ENCODE results near the gene TTC12.

TTC12 gene

DNA sequence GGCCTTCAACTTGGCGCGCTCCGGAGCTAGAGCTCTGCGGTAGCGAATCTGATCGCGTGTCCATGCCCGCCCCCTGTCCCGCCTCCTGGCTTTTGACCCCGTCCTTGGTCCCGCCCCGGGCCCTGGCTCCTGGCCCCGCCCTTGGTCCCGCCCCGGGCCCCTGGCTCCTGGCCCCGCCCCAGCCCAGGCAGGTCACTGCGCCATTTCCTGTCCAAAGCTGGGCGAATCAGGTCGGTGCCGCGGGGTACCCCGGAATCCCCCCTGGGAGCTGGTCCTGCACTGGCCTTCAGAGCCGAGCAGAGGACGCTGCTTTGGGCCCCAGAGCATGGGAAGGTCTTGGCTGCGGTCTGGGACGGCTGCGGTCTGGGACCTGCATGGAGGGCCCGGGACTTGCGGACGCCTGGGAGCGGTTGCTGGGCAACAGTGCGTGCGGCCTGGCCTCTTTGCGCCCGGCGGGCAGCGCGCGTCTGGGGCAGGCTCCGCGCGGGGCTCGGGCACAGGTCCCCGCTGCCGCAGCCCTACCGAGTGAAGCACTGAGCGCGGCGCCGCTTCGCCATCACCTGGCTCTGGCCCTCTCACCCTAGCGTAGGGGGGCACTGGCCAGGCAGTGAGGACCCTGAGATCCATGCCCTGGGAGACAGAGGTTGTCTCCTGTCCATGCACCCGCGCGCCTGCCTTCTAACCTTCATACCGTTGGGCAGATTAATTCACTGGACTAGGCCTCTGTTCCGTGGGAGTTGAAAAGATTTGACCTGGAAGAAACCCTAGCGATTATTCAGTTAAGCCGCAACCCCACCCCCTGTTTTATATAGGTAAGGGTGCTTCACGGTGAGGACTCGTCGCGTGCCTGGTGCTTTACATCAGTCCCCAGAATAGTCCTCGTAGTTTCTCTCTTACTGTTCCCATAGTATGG is at the start of gene TTC12:
Gene TTC12 (plus strand): TSS at position 195 of the 913 bp plus-strand sequence. CDS start 1,675 bp downstream, outside the sequence.
- peak; percentile 88 to 90 for DNase-seq

GRCh38 chr11:113265362-113265761 is 49.0 kb upstream of the TTC12 start:
- DNase-seq, result no peak

DNA sequence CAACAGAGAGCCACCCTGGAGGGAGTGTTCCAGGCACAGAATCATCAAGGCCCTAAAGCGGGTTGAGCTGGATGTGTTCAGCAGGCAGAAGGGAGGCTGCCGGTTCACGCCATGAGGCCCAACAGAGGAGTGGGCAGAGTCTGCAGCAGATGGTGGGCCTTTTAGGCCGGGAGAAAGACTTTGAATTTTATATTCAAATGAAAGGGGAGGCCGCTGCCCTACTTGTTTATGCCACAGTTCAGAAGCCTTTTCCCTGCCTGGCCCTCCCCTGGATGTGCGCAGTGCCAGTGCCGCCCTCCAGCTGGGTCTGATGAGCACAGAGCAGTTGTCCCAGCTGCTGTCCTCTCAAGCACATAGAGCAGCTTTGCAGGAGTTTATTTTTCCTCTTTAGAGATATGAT is 46.9 kb upstream of the TTC12 start:
- no peak for DNase-seq

DNA sequence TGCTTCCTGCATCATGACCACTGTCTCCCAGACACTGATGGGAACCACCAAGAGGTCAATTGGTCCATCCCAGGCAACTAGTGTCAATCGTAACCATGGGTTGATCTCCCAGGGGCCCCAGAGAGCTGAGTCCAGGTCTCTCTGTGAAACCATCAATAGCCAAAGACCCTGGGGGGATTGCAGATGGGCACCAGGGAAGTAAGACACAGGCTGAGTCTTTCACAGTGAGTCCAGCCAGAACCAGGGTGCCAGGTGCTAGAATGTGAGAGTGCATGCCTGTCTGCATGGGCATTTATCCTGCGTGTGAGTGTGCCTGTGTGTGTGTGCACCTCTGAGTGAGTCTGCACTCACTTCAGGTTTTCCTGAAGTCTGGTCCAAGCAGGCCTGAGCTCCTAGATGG is 45.3 kb upstream of the TTC12 start:
- DNase-seq, result no peak

- no peak for DNase-seq
These were observed 44.7 kb upstream of the TTC12 start for GRCh38 chr11:113269636-113270035.

DNA sequence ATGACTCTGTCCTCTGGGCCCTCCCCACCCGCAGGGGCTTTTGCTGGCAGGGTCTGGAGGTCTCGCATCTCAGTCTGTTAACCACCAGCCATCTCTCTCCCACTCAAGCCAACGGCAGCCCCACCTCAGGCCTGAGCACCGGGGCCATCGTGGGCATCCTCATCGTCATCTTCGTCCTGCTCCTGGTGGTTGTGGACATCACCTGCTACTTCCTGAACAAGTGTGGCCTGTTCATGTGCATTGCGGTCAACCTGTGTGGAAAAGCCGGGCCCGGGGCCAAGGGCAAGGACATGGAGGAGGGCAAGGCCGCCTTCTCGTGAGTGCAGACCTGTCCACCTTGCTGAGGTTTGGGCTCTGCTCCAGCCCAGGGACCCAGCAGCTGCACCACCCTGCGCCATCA is 44.3 kb upstream of the TTC12 start:
- no peak for DNase-seq

DNA sequence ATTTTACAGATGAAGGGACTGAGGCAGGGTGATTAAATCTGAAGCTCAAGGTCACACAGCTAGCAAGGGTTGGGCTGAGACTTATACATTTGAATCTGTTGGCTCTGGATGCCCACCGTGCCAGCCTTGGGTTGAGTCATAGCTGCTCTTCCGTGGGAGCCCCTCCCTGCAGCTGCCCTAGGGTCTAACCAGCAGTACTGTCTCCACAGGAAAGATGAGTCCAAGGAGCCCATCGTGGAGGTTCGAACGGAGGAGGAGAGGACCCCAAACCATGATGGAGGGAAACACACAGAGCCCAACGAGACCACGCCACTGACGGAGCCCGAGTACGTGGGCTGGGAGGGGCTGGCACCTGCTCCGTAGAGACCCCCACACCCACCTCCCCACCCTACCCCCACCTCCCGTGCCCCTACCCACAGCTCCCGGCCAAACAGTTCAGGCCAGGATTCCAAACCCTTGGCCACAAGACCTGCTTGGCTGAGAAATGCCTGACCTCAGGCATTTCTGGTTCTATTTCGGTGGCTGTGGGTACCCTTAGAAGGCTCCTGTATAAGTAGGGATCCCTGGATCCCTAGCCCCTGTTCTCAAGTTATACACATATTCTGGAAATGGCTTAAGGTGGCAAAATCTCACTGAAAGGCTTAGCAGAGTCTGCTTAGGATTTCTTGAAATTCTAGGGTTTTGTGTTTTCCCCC is 42.7 kb upstream of the TTC12 start:
- no peak for DNase-seq

GRCh38 chr11:113272281-113272680 is 42.1 kb upstream of the TTC12 start:
- no peak for DNase-seq

DNA sequence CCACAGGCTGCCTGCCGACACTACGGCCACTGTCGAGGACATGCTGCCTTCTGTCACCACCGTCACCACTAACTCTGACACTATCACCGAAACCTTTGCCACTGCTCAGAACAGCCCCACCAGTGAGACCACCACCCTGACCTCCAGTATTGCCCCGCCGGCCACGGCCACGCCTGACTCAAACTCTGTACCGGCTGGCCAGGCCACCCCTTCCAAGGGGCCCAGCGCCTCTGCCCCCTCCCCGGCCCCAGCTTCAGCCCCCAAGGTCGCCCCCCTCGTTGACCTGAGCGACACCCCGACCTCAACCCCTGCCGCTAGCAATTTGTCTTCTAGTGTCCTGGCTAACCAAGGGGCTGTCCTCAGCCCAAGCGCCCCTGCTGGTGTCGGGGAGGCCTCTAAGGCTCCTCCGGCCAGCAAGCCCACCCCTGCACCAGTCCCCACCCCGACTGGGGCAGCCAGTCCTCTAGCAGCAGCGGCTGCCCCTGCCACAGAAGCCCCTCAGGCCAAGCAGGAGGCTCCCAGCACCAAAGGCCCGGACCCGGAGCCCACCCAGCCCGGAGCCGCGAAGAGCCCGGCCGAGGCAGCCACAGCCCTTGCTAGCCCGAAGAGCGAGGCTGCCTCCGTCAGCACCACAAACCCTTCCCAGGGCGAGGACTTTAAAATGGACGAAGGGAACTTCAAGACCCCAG is 41.3 kb upstream of the TTC12 start:
- DNase-seq, result no peak

DNA sequence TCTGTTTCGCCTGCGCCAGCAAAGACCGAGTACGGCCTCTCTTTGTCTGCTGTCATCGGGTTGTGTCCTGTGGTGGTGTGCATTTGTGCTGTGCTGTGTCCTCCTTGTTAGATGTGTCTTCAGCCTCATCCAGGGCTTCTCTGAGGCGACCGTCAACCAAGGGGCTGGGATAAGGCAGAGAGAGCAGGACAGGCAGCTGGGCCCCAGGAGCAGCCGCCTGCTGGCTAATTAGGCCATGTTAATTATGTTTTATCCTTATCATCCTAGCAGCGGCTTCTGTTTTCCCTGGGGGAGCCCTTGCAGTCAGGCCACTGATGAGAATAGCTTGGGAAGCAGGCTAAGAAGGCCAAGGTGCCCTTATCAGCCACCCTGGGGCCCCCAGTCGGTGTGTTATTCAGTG is 40.7 kb upstream of the TTC12 start:
- DNase-seq, result no peak

DNA sequence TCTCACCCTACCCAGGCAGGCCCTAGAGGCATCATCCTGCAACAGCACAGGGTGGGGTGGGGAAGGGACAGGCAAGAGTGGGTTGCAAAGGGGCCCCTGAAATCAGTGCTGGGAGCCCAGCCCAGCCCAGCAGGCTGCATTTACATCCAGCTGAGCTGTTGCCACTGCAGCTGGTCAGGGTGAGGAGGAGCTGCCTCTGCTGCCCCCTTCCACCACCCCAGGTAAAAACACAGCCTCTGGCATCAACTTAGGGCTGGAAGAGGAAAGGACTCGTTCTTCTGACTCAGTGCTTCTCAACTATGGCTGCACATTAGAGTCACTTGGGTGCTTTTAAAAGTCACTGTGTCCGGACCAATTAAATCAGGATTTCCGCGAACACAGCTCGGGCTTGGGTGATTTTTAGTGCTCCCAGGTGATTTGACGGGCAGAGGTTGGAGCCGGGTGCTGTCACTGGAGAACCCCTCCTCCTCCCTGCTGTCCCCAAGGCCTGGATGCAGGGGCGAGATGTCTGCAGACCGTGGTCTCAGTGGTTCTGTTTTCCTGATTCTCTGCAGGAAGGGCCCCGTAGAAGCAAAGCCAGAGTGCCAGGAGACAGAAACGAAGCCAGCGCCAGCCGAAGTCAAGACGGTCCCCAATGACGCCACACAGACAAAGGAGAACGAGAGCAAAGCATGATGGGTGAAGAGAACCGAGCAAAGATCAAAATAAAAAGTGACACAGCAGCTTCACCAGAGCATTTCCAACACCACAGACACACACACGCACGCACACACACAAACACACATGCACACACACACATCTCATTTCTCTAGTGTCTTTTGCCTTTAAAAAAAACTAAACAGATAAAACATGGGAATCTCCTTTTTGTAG is 39.4 kb upstream of the TTC12 start:
- no peak for DNase-seq

- no peak for DNase-seq
These were observed 38.8 kb upstream of the TTC12 start for GRCh38 chr11:113275602-113276001.

DNA sequence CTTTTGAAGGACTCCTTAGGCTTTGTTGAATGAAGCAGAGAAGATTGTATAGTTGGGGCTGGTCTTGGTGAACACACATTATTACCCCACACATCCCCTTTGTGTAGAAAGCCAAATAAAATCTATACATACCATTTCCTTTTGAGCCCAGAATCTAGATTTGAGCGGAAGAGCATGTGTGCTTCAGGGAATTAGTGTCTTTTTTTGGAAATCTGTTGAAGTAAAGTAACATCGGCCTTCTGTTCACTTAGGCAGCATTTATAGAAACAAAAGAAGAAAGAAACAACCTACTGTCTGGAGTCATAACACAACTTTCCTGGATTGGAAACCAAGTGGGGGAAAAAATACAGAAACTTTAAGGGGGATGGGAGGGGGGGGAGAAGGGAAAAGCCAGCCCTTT is 37.9 kb upstream of the TTC12 start:
- no peak for DNase-seq

- no peak for DNase-seq
These were observed 36.5 kb upstream of the TTC12 start for GRCh38 chr11:113277907-113278306.

DNA sequence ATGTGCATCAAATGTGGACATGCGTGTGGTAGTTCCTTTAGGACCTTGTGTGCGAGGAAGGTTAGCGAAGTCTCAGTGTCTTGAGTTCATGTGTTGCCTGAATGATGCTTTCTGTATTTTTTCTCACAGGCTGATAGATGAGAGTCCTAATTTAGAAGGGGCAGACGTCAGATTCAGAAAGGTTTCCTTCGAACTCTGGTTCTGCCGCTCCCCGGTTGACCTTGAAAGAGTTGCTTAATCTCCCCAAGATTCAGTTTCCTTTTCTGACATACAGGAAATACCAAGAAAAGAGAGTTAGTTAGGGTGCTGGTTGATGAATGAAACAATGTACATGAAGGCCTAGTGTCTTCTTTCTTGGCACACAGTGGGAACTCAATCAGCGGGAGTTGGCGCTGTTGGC is 35.9 kb upstream of the TTC12 start:
- no peak for DNase-seq

DNA sequence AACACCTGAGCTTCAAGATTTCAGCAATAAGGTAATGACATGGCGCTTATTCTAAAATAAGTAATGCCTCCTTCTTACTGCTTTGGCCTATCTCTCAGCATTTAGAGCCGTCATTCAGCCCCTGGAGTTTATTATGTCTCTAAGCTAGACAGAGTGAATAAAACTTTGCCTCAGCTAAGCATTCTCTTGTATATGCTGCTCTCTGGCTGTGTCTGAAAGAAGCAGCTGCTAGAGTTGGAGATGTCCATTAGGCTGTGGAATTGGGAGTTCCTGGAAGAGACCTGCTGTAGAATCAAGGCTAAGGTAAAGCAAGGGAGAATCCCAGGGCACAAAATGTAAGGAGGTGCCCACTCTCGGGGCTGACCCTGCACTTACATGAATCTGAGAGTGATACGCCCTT is 35.5 kb upstream of the TTC12 start:
- no peak for DNase-seq

GRCh38 chr11:113279591-113279990 is 34.8 kb upstream of the TTC12 start:
- DNase-seq, result no peak

GRCh38 chr11:113281052-113281725 is 33.2 kb upstream of the TTC12 start:
- DNase-seq, result no peak

DNA sequence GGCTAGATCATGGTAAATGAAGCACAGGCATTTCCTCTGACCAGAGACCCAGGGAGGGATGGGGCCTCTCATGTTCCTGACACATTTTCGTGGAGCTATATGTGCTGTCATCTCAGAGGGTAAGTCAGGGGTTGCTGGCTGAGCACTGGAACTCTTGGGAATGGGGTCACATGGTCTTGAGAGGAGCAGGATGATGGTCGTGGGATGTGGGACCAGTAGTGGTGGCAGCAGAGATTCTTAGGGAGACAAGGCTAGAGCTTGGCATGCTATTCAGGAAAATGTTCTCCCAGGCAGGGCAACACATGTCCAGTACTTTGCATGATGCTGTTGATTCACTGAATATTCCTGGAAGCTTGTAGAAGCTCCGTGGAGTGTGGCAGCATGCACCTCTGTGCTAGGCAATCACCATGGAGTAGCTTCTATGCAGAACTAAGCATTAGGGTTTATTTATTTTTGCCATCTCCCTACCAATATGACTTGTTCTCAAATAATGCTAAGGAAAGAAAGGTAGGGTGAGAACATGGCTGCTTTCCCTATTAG is 31.4 kb upstream of the TTC12 start:
- DNase-seq, result no peak

- no peak for DNase-seq
These were observed 30.5 kb upstream of the TTC12 start for GRCh38 chr11:113283881-113284280.

GRCh38 chr11:113286009-113286408 is 28.4 kb upstream of the TTC12 start:
- DNase-seq, result no peak

All from activated CD4-positive, alpha-beta T cell treated with anti-CD3 and anti-CD28 coated beads, Interleukin-2, amount 50 U/mL, for 4 hours (primary cell).